Cerebellar cortex (tissue), 1 donor: ENCODE results near the gene RRAD.

ENCODE experiments used
- DNase-seq: peaks from one replicate; pipeline ENCODE4 v3.0.0-alpha.2; 2015; ENCODE audit warnings: low spot score

RRAD gene

DNA sequence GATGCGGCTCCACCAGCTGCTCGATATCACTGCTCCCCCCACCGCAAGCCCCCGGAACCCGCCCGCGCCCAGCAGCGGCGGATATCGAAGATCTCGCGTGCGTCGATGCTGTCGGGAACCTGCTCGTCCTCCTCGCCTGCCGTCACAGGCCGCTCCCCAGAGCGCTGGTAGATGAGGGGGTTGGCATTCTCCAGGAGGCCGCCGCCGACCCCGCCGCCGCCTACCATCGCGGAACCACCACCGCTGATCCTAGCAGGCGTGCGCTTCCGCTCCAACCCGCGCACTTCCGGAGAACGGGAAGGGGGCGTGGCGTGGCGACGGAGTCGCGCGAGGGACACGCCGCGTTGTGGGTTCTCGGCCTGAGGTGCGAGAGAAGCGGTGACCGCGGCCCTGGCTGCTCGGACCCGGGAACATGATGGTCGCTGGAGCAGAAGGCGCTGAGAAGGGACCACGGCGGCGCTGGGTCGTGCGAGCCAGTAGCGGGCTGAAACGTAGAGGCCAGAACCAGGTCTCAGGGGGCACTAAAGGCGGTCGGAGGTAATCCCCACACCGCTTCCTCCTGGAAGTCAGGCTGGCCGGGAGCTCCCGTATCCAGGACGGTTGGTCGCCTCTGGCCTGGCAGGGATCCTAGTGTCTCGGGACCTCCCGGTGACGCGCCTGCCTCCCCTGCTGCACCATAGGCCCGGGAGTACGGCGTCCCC is 9.0 kb upstream of the RRAD start, which contains the start of gene CIAO2B:
CIAO2B (minus strand) TSS at position 265 of the 701 bp plus-strand sequence; CDS start at position 227, 38 bp downstream.
- peak; percentile 76 for DNase-seq

- no peak for DNase-seq
These were observed 8.4 kb upstream of the RRAD start for GRCh38 chr16:66933776-66934137.

GRCh38 chr16:66932076-66932475 is 6.7 kb upstream of the RRAD start:
- DNase-seq = no peak

- no peak for DNase-seq
These were observed 6.3 kb upstream of the RRAD start for GRCh38 chr16:66931665-66932064.

- no peak for DNase-seq
These were observed 4.9 kb upstream of the RRAD start for GRCh38 chr16:66930189-66930588.

DNA sequence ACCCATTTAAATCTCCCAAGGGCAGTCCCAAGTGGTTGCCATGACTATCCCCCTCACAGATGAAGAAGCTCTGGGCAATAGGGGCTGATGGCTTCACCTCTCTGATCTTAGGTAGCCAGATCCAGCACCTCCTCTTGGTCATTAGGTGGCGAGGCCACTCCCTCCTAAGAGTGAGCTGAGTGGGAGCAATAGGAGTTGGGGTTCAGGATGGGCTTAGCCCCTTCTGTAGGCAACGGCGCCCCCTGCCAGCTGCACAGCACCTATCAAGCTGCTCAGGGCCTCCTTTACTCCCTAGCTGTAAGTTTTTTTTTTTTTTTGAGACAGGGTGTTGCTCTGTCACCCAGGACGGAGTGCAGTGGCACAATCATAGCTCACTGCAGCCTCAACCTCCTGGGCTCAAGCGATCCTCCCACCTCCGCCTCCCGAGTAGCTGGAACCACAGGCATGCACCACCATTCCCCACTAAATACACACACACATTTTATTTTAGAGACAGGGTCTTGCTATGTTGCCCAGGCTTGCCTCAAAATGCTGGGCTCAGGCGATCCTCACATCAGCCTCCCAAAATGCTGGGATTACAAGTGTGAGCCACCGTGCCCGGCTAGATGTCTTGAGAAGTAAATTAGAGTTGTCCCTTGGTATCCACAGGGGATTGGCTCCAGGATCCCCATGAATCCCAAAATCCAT is 3.5 kb upstream of the RRAD start:
- DNase-seq = no peak

- no peak for DNase-seq
These were observed 2.7 kb upstream of the RRAD start for GRCh38 chr16:66927918-66928649.

DNA sequence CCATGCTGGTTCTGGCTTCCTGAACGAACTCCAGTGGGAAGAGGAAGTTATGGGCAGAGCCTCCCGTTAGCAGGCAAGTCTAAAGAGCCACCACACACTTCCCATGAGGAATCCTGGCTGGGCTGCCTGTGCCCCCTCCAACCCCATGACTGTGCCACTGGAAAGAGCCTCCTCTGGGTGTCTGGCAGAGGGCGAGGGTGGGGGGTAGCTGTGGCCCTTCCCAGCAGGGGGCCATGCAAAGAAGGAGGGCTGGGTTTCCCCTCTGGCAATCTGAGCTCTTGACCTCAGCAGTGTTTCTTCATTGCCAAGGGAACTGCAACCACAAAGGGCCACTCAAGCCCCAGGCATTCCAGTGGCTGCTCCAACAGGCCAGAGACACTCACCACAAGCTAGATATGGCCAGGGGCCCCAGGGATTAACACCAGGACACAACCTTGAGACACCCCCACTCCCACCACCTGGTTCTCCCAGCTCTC is 1.7 kb upstream of the RRAD start:
- DNase-seq = no peak

GRCh38 chr16:66926171-66926947 is 1.0 kb upstream of the RRAD start:
- no peak for DNase-seq

GRCh38 chr16:66924527-66925321 is 611 bp downstream of the RRAD start:
- no peak for DNase-seq

GRCh38 chr16:66923866-66924265 is 1.5 kb downstream of the RRAD start:
- DNase-seq = no peak

- peak; percentile 55 for DNase-seq
These were observed 2.0 kb downstream of the RRAD start for GRCh38 chr16:66923247-66923731.

DNA sequence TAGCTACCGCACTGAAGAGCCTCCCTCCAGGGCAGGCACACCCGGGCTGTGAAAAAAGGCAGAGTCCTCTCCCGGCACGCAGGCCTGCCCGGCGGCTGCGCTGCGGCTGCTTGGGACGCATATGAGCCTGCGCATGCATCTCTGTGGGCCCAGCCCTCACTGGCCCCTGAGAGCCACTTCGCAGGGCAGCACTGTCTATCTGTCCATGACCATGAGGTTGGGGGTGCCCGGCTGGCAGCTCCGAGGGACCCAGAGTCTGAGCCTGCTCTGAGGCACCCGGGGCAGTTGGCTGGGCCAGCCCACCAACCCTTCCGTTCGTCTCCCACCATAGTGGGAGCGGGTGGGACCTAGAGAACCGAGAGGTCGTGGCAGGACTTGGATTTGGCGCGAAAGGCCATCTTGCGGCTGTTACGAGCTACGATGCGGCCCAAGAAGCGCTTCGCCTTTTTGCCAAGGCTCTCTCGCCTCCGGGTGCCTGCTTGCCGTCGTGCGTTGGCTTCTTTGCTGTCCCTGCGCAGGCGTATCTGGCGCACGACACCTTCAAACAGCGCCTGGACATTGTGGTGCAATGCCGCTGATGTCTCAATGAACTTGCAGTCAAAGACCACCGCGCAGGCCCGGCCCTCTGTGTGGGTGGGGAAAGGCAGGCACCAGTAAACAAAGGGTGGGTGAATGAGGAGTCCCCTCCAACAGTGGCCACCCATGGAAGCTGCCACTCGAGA is 3.4 kb downstream of the RRAD start:
- DNase-seq = no peak

GRCh38 chr16:66920924-66921680 is 4.2 kb downstream of the RRAD start:
- no peak for DNase-seq

- no peak for DNase-seq
These were observed 5.1 kb downstream of the RRAD start for GRCh38 chr16:66920299-66920590.

DNA sequence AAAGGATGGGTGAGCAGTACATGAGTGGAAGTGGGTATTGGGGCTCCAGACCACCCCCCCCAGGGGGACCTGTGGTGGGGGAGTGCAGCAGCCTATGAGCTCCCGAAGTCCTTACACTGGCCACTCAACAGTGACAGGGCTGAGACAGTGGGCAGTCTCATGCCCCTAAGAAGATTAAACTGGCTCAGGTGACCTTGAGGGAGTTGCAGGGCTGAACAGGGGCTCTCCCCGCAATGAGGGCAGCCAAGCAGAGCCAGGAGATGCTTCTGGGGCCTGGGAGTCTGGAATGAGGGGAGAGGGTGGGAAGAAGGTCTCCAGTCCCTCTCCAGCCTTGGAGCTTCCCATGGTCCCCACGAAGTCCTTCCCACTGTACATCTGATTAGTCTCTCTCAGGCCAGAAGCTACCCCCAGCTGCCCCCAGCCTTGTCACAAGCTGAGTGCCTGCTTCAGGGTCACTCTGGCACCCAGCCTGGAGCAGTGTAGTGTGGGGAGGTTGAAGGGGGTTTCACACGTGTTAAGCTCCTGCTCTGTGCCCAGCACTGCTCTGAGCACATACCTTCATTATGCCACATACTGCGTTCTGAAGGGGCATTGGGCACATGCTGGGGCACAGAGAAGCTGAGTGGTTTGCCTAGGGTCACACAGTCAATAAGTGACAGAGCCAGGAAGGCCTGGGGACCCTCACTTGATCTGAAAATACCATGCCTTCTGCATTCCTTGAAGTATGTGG is 5.6 kb downstream of the RRAD start:
- no peak for DNase-seq

GRCh38 chr16:66918803-66919568 is 6.3 kb downstream of the RRAD start, which contains the start of gene CDH16:
CDH16 (minus strand) TSS chr16:66918885; CDS start chr16:66918065, 820 bp downstream.
- no peak for DNase-seq

DNA sequence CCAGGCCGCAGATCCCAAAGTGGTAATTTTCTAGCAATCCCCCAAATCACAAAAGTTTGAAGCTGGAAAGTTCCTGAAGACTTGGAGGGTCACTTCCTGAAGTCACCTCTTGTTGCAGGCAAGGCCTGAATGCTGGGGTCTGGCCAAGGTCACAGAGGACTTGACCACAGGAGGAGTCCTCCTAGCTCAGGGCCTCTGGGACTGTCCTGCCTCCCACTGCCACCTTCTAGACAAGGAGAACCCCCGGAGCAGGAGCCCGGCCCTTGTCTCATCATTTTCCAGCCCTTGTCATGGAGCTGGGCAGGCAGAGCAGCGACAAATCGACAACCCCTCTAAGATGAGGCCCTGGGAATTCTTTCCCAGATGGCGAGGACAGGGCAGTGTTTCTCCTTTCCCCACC is 7.0 kb downstream of the RRAD start:
- DNase-seq = no peak
